GM10266 (cell line): Measurements from ENCODE around the gene CLDND1.

Source experiments
- DNase-seq: peaks from one replicate; pipeline ENCODE4 v3.0.0; 2012; ENCODE audit errors: extremely low spot score
- TF ChIP-seq, protein P1 (sequence below): IDR thresholded peaks from 2 replicates; pipeline ENCODE4 v1.5.1; 2012; ENCODE audit warnings: mild to moderate bottlenecking, low read depth; ENCODE audit not compliant: control insufficient read depth, insufficient read depth; ENCODE audit errors: missing control alignments

CLDND1 gene

DNA sequence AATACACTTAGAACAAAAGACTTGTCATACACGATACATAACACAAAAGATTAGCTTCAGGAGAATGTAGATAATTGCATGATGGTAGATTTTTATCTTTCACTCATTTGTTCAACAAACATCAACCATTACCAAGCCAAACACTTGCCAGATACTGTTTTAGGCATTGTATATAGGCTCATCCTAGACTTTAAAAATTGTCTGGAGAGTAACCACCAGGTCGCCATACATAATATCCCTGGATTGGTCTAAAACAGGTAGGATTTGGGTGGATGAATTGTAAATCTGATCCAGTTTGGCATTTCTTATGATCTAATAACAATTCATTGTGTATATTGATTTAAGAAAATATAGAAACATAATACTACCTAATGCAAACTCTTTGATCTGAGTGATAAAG lies 31.9 kb upstream of the CLDND1 start:
- TF ChIP-seq, protein P1, sequence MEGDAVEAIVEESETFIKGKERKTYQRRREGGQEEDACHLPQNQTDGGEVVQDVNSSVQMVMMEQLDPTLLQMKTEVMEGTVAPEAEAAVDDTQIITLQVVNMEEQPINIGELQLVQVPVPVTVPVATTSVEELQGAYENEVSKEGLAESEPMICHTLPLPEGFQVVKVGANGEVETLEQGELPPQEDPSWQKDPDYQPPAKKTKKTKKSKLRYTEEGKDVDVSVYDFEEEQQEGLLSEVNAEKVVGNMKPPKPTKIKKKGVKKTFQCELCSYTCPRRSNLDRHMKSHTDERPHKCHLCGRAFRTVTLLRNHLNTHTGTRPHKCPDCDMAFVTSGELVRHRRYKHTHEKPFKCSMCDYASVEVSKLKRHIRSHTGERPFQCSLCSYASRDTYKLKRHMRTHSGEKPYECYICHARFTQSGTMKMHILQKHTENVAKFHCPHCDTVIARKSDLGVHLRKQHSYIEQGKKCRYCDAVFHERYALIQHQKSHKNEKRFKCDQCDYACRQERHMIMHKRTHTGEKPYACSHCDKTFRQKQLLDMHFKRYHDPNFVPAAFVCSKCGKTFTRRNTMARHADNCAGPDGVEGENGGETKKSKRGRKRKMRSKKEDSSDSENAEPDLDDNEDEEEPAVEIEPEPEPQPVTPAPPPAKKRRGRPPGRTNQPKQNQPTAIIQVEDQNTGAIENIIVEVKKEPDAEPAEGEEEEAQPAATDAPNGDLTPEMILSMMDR, result no peak
- DNase-seq, result no peak

GRCh38 chr3:98553753-98554152 lies 31.1 kb upstream of the CLDND1 start:
- TF ChIP-seq, protein P1, result no peak

DNA sequence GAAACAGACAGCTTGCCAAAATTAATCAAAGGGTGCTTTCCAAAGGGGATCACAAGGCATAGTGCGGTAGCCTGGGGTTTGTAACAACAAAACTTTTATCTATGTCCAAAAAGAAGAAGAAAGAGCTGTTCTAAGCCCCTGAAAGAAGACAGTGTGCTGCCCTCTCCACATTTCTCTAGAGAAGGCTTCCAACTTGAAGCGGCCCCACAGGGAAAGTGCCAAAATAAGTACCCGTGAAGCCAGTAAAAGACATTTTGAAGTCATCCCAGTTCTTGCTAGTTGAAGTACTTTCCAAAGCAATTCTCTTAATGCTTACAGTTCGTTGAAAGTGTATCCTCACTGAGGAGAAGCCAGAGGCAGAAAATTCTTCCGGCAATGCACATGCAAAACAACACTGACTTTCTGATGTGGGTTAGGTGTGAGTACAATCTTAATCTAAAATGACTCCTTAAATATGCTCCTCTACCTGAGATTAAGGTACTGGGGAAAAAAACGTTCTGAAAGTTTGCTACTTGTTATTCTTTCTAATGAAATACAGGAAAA lies 30.4 kb upstream of the CLDND1 start:
- TF ChIP-seq, protein P1, result no peak
- DNase-seq, result no peak

More at GRCh38 chr3:98553753-98554152, 31.1 kb upstream of the CLDND1 start:
- no peak for DNase-seq

GRCh38 chr3:98552232-98553020 lies 29.7 kb upstream of the CLDND1 start:
- DNase-seq, result no peak
- TF ChIP-seq, protein P1, result no peak

GRCh38 chr3:98551754-98552153 lies 29.1 kb upstream of the CLDND1 start:
- TF ChIP-seq, protein P1, result no peak
- DNase-seq, result no peak

- TF ChIP-seq, protein P1, result no peak
Observed at GRCh38 chr3:98551236-98551635, 28.5 kb upstream of the CLDND1 start.

GRCh38 chr3:98550833-98551232 lies 28.1 kb upstream of the CLDND1 start:
- TF ChIP-seq, protein P1, result no peak
- no peak for DNase-seq

More at GRCh38 chr3:98551236-98551635, 28.5 kb upstream of the CLDND1 start:
- no peak for DNase-seq
